Pancreas (tissue), 10 donors: Measurements from ENCODE around the gene SPATA7. TPM values are rescaled to one million over a fixed set of nuclear protein-coding genes. Genes with fewer than 3 reads are reported as not detected.
A peak's percentile ranks its signal among the peaks of the same experiment; 100 is the strongest.

Experiments used
- ATAC-seq, 4 donors: fragments of 200-7000 bp; cut with Tn5 transposase; one replicate each; pipeline versions ENCODE4 v1.8.0 to v1.9.1; 2020; ENCODE audit warnings: mild to moderate bottlenecking in 4 of 4, moderate library complexity in 4 of 4
- DNase-seq, 6 donors: peaks; one replicate each; pipeline ENCODE4 v3.0.0-alpha.2; 2020
- FAIRE-seq: peaks from 2 replicates; lab custom pipeline; 2012; peaks lifted over from hg19 to GRCh38; lab: Jason Lieb, UNC
- H3K27ac ChIP-seq, 4 donors: fragments of 200-600 bp; sonication (generic); 1 replicate in 3 of 4; 2 replicates in 1 of 4; pipeline versions ENCODE4 v1.5.0 to v1.8.0; 2020
- H3K27me3 ChIP-seq, 4 donors: fragments of 200-600 bp; one replicate each; pipeline ENCODE4 v1.8.0; 2021
- H3K36me3 ChIP-seq, 3 donors: fragments of 200-600 bp; sonication (generic) in 1 of 3; one replicate each; pipeline versions ENCODE4 v1.5.0 to v1.8.0; 2020 to 2021
- H3K4me1 ChIP-seq, 3 donors: fragments of 200-600 bp; one replicate each; pipeline ENCODE4 v1.8.0; 2021
- H3K4me3 ChIP-seq, 4 donors: fragments of 200-600 bp; sonication (generic) in 2 of 4; one replicate each; pipeline versions ENCODE4 v1.5.0 to v1.8.0; 2020 to 2021
- H3K9me3 ChIP-seq, 4 donors: fragments of 200-600 bp; one replicate each; pipeline ENCODE4 v1.8.0; 2021
- CTCF ChIP-seq, 4 donors: fragments of 200-600 bp; sonication (generic) in 3 of 4; IDR thresholded peaks; one replicate each; pipeline versions ENCODE4 v1.5.0 to v1.8.0; 2021; ENCODE audit warnings: antibody characterized with exemption in 4 of 4
- WGBS, 2 donors: extraction: QIAGEN DNeasy Blood & Tissue Kit; methylation state at CpG; one replicate each; pipeline ENCODE4 v1.1.7; 2013; 5-methylcytosine and 5-hydroxymethylcytosine counted together
- intact Hi-C, 3 donors: fragments of 100-400 bp; cut with DNase I; formaldehyde crosslinking; loops; one replicate each; pipeline versions ENCODE4 v1.11.1 to v1.14.2; 2022
- polyA plus RNA-seq, 2 donors: library from polyadenylated mRNA; stranded (reverse); fragments of 200-250 nt; gene quantifications; one replicate each; pipeline ENCODE4 v1.2.3, GENCODE V29; 2013
- total RNA-seq, 6 donors: library from RNA; stranded (reverse); fragmentation: NEBNext Ultra II Directional in 4 of 6; extraction: Animal tissue kit (Norgen Biotek cat#: 25700) in 4 of 6; gene quantifications; one replicate each; pipeline versions ENCODE4 v1.2.1 to v1.2.4, GENCODE V29; 2021 to 2023
- donor health status: healthy with polysubstance abuse.
- donor health status: DM: no; HTN: no; CAD: no; lungs with moderate emphysema.
- donor health status: DM: no; HTN: no; CAD: no.
- donor health status: control.
- donor health status: control.
- donor health status: Bipolar disorder and iron deficiency.
- donor health status: DM: yes; HTN: yes; CAD: no.
- donor health status: DM: no; HTN: no; CAD: no.
- donor health status: DM: no; HTN: no; CAD: no.
- donor health status: DM: yes; HTN: yes; CAD: no.

Gene SPATA7
- total and polyA plus RNA-seq, 8 donors: 5.4 to 16.8 (median 8.0) TPM

- no peaks in the 10 kb centered on the region for H3K4me1 ChIP-seq
- FAIRE-seq: no peak
- 93 to 94% methylated on average over 4 of the region's 4 CpGs for WGBS, 2 donors
- no peaks in the 10 kb centered on the region for H3K9me3 ChIP-seq
- no peaks in the 10 kb centered on the region for H3K27me3 ChIP-seq
- DNase-seq: no peak
- no peak for TF ChIP-seq CTCF (IDR thresholded peaks at IDR 0.05)
- no peaks in the 10 kb centered on the region for H3K36me3 ChIP-seq
- H3K27ac ChIP-seq: no peak overlapping the region
- H3K4me3 ChIP-seq: no peak overlapping the region
- intact Hi-C loops: no loop called here
- no peak for ATAC-seq
Observed at GRCh38 chr14:88452231-88452630, 66.8 kb downstream of the SPATA7 start.

- no peak for DNase-seq
- no peak overlapping the region for H3K4me3 ChIP-seq
- ATAC-seq: no peak
- H3K27me3 ChIP-seq: no peaks in the 10 kb centered on the region
- no peak for TF ChIP-seq CTCF (IDR thresholded peaks at IDR 0.05)
- H3K4me1 ChIP-seq: no peaks in the 10 kb centered on the region
- no peak overlapping the region for H3K27ac ChIP-seq
- 81 to 91% methylated on average over 2 of the region's 2 CpGs for WGBS, 2 donors
- intact Hi-C loops: no loop called here
- H3K9me3 ChIP-seq: no peaks in the 10 kb centered on the region
- no peak for FAIRE-seq
- H3K36me3 ChIP-seq: no peaks in the 10 kb centered on the region
Observed at GRCh38 chr14:88454886-88455285, 69.4 kb downstream of the SPATA7 start.

- FAIRE-seq (no peak), DNase-seq (no peak), ATAC-seq (peak in 2 of 4 donors; percentile 48 to 61)
- TF ChIP-seq CTCF (IDR thresholded peaks at IDR 0.05): no peak
- H3K27ac ChIP-seq: no peak overlapping the region
- H3K36me3 ChIP-seq: peaks cover 0 to 5% (median 3%) of the 10 kb centered on the region in 3 donors
- intact Hi-C loops: no loop called here
- H3K27me3 ChIP-seq: no peaks in the 10 kb centered on the region
- no peaks in the 10 kb centered on the region for H3K4me1 ChIP-seq
- 80 to 84% methylated on average over 4 of the region's 4 CpGs for WGBS, 2 donors
- no peak overlapping the region for H3K4me3 ChIP-seq
- H3K9me3 ChIP-seq: no peaks in the 10 kb centered on the region
Observed at GRCh38 chr14:88463318-88463717, 77.9 kb downstream of the SPATA7 start.

- no peaks in the 10 kb centered on the region for H3K27me3 ChIP-seq
- FAIRE-seq (no peak), ATAC-seq (peak in 3 of 4 donors; percentile 32 to 55 (median 32)), DNase-seq (no peak)
- 84 to 93% methylated on average over 1 of the region's 1 CpG for WGBS, 2 donors
- H3K9me3 ChIP-seq: no peaks in the 10 kb centered on the region
- H3K36me3 ChIP-seq: peaks cover 5 to 43% (median 11%) of the 10 kb centered on the region in 3 donors
- no peak for TF ChIP-seq CTCF (IDR thresholded peaks at IDR 0.05)
- intact Hi-C loops: no loop called here
- H3K4me3 ChIP-seq: no peak overlapping the region
- no peak overlapping the region for H3K27ac ChIP-seq
- H3K4me1 ChIP-seq: no peaks in the 10 kb centered on the region
Observed at GRCh38 chr14:88468406-88468805, 82.9 kb downstream of the SPATA7 start.

- Histone ChIP-seq H3K4me3 (no peak overlapping the region), H3K36me3 (peaks cover 5 to 43% (median 11%) of the 10 kb centered on the region in 3 donors), H3K27ac (no peak overlapping the region), H3K27me3 (no peaks in the 10 kb centered on the region), H3K9me3 (no peaks in the 10 kb centered on the region), H3K4me1 (no peaks in the 10 kb centered on the region)
- no peak for DNase-seq
- FAIRE-seq: no peak
- 90 to 94% methylated on average over 7 of the region's 7 CpGs for WGBS, 2 donors
- intact Hi-C loops: no loop called here
- TF ChIP-seq CTCF (IDR thresholded peaks at IDR 0.05): no peak
- no peak for ATAC-seq
Observed at GRCh38 chr14:88470542-88471440, 85.3 kb downstream of the SPATA7 start.
